ENCODE measurements around the gene MRM2.

MRM2 gene

GRCh38 chr7:2190531-2190930, 51.5 kb downstream of the MRM2 start:
- H3K36me3 ChIP-seq: peaks cover 10% of the 10 kb centered on the region
- DNase-seq: no peak
- H3K9me3 ChIP-seq (ENCODE audit: severe bottlenecking): peaks cover 4% of the 10 kb centered on the region
- TF ChIP-seq CTCF (IDR thresholded peaks at IDR 0.05; ENCODE audit: low read depth, low read length): no peak
- no peaks in the 10 kb centered on the region for H3K27me3 ChIP-seq (ENCODE audit: insufficient read depth, low read depth, severe bottlenecking)
- H3K27ac ChIP-seq: no peak overlapping the region
- no peak overlapping the region for H3K4me3 ChIP-seq (ENCODE audit: low read depth, low read length)

- no peaks in the 10 kb centered on the region for H3K9me3 ChIP-seq (ENCODE audit: severe bottlenecking)
- no peak overlapping the region for H3K27ac ChIP-seq
- peaks cover 3% of the 10 kb centered on the region; the same call in 1 of the 2 replicates for H3K36me3 ChIP-seq
- no peak overlapping the region for H3K4me3 ChIP-seq (ENCODE audit: low read depth, low read length)
- TF ChIP-seq CTCF (IDR thresholded peaks at IDR 0.05; ENCODE audit: low read depth, low read length): no peak
- H3K27me3 ChIP-seq (ENCODE audit: insufficient read depth, low read depth, severe bottlenecking): no peaks in the 10 kb centered on the region
- DNase-seq: no peak
These were observed 55.8 kb downstream of the MRM2 start for GRCh38 chr7:2186166-2186565.

- TF ChIP-seq CTCF (IDR thresholded peaks at IDR 0.05; ENCODE audit: low read depth, low read length): no peak
- H3K9me3 ChIP-seq (ENCODE audit: severe bottlenecking): no peaks in the 10 kb centered on the region
- H3K36me3 ChIP-seq: no peaks in the 10 kb centered on the region; the same call in 1 of the 2 replicates
- no peak overlapping the region for H3K4me3 ChIP-seq (ENCODE audit: low read depth, low read length)
- no peaks in the 10 kb centered on the region for H3K27me3 ChIP-seq (ENCODE audit: insufficient read depth, low read depth, severe bottlenecking)
- DNase-seq: no peak
- H3K27ac ChIP-seq: no peak overlapping the region
These were observed 56.3 kb downstream of the MRM2 start for GRCh38 chr7:2185715-2186114.

Data from WERI-Rb-1 (cell line).